Activated CD4-positive, CD25-positive, alpha-beta regulatory T cell (primary cell): ENCODE measurements around the gene TRIM37.
A peak's percentile ranks its signal among the peaks of the same experiment; 100 is the strongest.
"Not testable (repeated sequence)": the region's sequence is repeated elsewhere in the genome, so short reads cannot be mapped to it uniquely, and the experiment has no call there.

Experiments used
- DNase-seq, 4 experiments: peaks; one replicate each; lab custom pipeline; 2025; lab: John Stamatoyannopoulos, UW

The TRIM37 gene

DNA sequence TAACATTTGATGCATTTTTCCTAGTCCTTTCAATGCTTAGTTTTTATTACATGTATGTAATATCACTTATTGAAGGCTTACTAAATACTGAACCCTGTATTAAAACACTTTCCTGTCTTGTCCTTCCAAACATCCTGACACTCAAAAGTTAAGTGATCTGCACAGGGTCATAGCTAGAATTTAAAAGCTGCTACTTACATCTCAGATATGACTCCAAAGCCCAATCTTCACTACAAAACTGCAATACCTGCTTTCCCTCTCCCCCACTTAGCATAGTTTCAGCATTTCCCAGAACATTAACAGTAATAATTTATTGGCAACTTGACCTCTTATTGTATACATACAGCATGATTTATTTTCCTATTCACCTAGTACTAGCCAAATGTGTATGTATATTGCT is 4.3 kb upstream of the TRIM37 start:
- no peak for DNase-seq

DNA sequence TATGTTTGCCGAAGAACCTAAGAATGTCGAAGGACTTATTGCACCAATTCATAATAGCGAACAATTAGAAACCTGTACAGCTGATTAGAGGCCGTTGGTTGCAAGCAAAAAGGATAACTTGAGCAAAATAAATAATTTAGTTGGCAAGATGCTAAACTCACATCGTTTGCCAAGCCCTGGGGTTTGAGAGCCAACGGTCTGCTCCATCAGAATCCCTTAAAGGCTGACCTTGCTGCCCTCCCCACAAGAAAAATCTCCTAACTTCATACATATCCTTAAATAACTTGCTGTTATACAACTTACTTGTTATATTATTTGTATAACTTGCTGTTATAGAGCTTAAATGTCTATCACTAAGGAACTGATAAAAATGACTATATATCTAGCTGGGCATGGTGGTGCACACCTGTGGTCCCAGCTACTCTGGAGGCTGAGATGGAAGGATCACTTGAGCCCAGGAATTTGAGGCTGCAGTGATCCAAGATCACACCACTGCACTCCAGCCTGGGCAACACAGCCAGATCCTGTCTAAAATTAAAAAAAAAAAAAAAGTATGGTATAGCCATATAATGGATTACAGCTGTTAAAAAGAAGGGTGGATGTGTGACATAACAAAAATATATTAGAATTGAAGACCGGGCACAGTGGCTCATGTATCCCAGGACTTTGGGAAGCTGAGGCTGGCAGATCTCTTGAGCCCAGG is 1.9 kb upstream of the TRIM37 start:
- no peak for DNase-seq

DNA sequence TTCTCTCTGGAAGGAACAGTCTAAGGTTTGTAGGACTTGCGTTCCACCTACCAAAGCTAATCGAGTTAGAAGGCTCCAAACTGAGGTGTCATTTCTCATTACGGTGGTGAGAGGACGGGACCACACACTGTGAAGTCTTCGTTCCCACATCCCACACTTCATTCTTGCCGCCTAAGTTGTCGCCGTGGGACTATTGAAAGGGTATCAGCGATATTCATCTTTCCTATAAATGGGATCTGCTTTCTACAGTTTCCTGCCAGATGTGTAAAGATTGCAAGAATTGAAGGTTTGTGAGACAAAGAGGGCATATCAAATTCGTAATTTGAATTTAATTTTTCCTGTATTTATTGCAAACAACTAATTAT is 608 bp upstream of the TRIM37 start:
- DNase-seq = no peak

DNA sequence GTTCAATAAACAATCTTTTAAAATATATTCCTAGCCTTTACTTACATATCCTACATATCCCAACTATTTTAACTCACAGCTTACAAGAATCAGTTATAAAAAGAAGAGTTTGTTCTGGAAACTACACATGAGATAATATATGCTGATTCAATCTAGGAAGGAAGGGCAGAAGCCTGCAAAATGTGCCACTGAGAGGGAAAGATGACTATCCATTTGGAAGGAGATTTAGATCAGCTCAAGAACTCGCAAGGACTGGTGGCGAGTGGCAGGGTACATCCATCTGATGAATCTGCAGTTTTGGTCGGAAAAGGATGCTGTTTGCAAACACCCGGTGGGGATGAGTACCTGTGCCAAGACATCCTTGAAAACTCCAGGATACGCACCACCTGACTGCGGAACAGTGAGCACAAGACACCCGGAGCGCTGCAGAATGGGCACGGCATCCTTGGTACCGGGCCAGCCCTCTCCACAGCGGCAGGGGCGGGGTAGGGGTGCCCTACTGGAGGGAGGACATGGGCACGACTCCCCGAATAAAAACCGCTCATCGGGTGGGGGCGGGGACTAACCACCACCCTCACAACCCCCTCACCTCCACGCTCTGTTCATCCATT is 723 bp downstream of the TRIM37 start:
- peak; percentile 35 to 69 (median 58) for DNase-seq

DNA sequence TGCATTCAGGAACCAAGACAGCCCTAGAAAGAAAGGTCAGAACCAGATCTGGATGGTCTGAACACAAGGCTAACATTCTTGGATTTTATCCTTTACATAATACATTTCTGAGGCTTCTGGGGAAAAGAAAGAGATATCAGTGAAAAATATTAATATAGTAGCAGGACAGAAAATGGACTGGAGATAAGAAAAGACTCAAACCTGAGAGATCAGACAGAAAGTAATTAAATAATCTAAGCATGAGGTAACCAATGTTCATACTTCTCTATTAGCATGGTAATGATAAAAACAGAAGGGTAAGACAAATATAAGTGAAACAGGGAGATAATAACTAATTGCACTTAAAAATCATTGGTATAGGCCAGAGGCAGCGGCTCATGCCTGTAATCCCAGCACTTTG is 5.5 kb downstream of the TRIM37 start:
- no peak for DNase-seq

DNA sequence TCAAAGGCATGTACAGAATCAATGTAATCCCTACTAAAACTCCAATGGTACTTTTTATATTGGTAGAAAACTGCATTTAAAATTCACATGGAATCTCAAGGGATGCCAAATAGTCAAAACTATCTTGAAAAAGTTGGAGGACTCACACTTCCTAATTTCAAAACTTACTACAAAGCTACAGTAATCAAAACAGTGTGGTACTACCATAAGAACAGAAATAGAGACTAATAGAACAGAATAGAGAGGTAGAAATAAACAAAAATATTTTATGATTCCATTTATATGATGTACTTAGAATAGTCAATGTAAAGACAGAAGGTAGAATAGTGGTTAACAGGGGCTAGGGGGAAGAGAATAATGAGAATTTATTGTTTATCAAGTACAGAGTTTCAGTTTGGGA is 8.8 kb downstream of the TRIM37 start:
- no peak for DNase-seq

DNA sequence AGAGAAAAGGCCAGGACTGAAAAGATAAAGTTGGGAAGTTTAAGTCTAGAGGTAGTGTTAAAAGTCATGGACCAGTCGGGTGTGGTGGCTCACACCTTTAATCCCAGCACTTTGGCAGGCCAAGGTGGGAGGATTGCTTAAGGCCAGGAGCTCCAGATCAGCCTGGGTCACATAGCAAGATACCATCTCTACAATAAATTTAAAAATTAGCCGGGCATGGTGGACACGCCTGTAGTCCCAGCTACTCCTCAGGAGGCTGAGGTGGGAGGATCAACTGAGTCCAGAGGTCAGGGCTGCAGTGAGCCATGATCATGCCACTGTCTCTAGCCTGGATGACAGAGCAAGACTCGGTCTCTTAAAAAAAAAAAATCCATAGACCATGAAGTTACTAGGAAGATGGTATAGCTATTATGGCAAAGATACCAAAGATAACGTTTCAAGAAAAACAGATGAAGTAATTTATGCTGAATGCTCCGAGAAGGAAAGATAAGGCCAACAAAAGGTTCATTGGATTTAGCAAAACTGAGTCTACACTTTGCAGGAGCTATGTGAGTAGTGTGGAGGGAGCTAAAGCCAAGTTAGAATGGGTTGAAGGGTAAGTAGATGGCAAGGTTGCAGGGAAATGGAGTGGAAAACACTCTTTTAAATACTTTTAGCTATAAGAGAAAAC is 11.7 kb downstream of the TRIM37 start:
- DNase-seq = no peak

DNA sequence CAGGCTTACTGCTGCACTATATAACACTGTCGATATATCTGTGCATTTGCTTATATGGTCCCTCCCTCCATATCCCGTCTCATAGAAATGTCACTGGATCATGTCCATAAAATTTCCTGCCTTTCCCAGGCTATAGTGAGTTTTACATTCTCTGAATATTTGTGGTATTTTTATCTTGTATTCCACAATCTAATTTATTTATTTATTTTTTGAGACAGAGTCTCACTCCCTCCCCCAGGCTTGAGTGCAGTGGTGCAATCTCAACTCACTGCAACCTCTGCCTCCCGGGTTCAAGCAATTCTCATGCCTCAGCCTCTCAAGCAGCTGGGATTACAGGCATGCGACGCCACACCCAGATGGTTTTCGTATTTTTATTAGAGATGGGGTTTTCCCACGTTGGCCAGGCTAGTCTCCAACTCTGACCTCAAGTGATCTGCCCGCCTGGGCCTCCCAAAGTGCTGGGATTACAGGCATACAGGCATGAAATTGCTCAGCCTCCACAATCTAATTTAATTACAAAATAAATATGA is 12.9 kb downstream of the TRIM37 start:
- DNase-seq = no peak

DNA sequence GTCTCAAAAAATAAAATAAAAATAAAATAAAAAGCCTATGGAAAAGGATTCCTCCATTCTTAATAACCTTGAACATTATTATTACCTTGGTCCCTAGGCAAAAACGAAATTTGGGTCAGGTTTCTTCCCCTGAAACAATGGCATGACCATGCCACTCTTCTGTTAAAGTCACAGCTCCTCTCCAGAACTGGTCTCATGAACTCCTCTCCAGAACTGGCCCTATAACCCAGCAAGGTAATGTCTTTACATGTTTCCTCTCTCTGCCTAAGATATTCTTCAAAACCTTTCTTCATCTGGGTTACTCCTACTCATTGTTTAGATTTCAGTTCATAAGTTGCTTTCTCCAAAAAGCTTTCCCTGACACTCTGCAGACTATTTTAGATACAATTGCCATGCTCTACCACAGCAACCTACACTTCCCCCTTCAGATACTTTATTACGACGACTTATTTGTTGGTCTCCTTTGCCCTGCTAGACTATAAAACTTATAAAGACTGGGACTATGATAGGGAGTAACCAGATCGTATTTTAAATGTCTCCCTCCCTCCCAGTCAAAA is 13.5 kb downstream of the TRIM37 start:
- DNase-seq = no peak

DNA sequence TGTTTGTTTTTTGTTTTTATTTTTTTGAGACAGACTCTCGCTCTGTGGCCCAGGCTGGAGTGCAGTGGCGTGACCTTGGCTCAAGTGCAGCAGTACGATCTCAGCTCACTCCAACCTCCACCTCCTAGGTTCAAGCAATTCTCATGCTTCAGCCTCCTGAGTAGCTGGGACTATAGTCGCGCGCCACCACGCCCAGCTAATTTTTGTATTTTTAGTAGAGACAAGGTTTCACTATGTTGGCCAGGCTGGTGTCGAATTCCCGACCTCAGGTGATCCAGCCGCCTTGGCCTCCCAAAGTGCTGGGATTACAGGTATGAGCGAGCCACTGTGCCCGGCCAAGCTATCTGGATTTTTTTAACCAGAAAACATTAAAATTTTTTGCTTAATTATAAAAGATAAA is 16.1 kb downstream of the TRIM37 start:
- not testable (repeated sequence) for DNase-seq

DNA sequence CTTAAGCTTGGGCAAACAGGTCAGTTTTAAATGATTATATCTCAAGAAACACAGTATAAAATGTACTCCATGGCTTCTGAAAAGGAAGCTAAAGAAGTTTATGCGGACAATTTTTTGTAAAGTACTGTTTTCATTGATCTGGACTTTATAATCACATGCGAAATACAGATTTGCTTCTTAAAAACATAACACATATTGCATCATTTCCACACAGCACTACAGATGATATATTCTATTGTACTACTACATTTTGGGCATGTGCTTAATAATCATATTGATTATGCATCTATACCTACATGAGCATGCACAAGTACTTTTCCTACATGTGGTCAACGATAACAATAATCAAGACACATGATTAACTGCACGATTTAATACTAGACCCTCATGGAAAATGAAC is 22.5 kb downstream of the TRIM37 start:
- no peak for DNase-seq

DNA sequence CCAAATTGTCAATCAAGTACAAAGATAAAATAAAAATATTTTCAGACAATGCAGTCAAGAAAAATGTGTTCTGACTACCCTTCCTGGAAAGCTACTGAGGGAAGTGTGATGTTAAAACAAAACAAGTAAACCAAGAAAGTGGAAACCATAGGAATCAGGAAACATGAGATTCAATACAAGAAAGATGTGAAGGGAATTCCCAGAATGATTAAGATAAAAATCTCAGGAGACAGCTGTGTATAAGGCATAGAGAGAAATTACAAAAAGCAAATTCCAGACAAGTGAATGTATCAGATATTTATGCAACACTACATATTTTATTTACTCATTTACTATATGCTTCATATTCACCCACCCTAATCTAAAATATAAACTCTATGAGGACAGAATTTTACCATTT is 32.2 kb downstream of the TRIM37 start:
- DNase-seq = no peak

DNA sequence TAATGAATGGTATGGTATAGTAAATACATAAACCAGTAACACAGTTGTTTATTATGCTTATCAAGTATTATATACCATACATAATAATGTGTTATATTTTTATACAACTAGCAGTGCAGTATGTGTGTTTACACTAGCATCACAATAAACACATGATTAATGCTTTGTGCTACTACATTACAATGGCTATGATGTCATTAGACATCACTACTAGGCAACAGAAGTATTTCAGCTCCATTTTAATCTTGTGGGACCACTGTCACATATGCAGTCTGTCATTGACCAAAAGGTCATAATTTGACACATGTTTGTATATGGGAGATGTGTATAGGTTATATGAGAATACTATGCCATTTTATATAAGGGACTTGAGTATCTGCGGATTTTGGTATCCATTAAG is 32.7 kb downstream of the TRIM37 start:
- no peak for DNase-seq

DNA sequence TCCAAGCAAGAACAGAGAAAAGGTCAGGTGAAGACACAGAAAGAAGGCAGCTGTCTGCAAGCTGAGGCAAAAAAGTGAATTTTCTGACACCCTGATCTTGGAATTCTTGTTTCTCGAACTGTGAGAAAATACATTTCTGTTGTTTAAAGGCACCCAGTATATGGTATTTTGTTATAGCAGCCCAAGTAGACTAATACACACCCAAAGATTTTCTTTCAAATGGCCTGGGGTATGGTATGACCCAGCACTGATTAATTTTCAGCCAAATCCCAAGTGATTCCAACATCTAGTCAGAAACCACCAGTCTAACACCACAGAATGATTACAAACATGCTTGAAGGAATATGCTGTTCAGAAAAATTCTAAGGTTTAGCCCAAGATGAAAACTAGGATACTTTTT is 36.8 kb downstream of the TRIM37 start:
- no peak for DNase-seq

DNA sequence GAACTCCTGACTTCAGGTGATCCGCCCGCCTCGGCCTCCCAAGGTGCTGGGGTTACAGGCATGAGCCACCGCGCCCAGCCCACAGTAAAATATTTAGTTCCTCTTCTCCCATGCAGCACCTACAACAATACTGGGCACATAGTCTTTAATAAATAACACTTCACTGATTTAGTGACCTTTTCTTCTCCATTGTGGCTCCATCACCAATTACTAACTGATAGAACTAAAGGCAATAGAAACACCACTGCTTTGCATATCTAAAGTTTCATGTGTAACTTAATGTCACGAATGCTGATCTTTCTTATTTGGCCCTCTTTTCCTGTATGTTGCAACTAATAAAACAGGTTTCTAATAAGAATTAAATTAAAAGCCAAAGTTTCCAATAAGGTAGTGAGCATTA is 38.9 kb downstream of the TRIM37 start:
- no peak for DNase-seq

DNA sequence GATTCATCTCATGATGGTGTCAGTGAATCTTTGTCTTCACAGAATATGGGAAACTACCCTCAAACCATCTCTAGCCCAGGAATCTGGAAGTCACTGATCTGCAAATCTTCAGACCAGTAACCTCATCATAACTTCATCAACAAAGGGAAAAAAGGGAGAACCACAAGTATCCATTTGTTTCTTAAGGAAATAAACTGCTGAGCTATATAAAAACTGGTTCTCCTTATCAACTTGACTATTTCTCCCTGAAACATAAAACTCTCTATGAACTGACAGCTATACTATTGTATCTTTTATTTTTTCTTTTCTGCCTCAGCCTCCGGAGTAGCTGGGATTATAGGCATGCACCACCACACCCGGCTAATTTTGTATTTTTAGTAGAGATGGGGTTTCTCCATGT is 39.3 kb downstream of the TRIM37 start:
- DNase-seq = no peak

DNA sequence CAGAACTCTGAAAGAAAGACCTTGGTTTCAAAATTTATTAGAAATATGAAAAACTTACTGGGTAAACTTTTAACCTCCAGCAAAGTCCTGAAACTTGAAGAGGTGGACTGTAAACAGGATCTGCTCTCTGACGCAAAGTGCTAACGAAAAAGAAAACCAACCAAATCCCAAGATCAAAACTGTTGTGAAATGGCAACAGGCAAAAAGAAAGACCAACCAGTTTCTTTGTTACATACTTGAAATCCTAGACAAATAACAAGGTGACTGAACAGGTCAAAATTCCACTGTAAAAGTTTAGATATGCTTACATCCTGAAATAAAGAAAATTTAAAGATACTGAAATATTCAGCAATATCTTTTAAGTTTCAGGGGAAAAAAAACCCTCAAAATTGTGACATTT is 44.2 kb downstream of the TRIM37 start:
- no peak for DNase-seq

DNA sequence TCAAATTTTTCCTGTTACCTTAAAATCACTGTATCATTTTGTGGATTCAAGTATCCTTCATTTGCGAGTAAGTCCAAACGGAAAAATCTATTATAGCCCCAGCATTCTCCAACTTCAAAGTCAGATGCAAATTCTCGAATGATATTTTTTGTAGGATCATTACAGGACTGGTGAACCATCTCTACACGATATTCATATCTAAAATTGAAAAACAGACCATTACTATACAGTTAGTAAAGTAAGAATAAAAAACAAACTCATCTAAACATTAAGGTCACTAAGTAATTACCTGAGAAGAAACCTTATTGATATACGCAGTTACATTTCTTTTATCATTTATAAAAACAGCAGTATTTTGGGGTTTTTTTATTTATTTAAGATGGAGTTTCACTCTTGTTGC is 49.8 kb downstream of the TRIM37 start:
- DNase-seq = no peak

DNA sequence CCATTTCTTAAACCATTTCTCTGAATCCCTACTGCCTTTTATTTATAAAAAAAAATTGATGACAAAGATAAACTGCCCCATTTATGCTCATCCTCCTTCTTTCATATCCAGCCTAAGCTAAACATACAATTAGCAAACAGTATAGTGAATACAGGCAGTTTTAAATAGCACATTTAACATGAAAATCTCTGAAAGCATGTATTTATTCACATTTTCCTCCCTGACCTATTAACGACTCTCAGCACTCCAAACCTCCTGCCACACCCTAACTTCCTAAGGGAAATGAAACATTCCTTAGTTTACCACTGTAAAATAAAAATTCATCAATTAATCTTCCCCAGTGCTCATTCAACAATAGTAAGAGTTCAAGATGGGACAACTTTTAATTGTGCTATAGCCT is 56.9 kb downstream of the TRIM37 start:
- DNase-seq = no peak

DNA sequence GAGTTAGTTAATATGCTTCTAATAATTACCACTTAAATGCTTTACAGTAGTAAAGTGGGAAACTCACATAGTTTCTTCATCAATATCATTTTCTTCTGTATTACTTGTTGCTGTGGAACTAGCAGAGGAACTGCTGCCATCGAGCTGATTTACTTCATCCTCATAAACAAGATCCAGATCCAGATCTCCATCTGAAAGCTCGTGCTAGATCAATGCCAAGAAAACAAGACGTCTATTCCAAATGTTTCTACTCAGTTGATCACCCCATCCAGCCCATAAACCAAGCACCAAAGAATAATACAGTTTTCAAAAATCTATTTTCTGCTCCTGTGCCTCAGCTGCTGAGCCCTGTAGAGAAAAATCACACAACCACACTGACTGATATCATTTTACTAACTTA is 59.1 kb downstream of the TRIM37 start:
- no peak for DNase-seq

DNA sequence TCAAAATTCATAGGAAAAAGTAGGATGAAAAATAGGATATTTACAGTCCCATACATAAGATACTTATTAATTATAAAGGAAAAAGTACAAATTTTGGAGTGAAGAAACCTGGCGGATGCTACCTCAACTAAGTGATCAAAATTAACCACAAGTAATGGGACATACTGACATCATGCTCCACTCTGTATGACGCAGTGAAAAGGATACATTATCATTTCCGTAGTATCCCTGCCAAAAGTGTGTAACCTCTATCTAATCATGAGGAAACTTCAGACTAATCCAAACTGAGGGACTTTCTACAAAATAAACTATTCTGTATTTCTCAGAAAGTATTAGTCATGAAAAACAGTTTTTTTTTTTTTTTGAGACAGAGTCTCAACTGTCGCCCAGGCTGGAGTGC is 60.5 kb downstream of the TRIM37 start:
- no peak for DNase-seq

DNA sequence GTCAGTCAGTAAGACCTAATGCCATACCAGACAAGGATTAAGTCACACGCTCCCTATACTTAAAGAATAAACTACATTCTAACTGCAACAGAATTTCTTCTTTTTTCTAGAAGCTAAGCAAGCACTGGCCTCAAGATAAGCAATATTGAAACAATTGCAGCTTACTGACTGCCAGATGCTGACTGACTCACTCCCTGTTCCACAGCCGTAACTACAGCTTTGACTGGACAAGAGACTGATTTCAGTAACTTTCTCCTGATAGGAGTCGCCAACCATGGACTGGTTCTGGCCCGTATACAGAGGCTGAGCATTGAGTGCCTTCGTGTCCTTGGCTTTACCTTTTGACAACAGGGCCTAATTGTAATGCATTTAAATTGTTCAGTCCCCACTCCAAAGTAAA is 67.9 kb downstream of the TRIM37 start:
- no peak for DNase-seq

DNA sequence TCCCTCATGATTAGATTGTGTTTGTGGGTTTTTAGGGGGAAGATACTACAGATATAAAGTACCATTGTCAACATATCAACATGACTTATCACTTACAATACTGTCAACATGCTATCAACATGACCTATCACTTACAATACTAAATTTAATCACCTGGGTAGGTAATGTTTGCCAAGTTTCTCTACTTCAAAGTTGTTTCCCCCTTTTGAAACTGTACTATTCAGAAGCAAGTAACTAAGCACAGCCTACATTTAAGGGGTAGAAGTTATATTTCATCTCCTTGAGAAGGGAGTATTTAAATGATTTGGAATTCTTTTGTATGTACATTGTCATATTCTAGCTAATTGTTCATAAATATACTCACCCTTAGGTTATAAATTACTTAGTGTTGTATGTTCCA is 68.7 kb downstream of the TRIM37 start:
- DNase-seq = no peak
